Heart left ventricle (tissue), 13 donors: ENCODE measurements around the gene ANTKMT.

Experiments
- POLR2A ChIP-seq, 2 donors: fragments of 450-650 bp; IDR thresholded peaks; one replicate each; pipeline ENCODE4 v1.6.1; 2017; ENCODE audit warnings: antibody characterized with exemption in 2 of 2, mild to moderate bottlenecking in 2 of 2, moderate library complexity in 2 of 2
- TF ChIP-seq, protein P1 (sequence below), 12 donors: fragments of 200-600 bp; sonication (generic) in 4 of 12; IDR thresholded peaks; one replicate each; pipeline versions ENCODE4 v1.5.0 to v1.8.0; 2018 to 2022; ENCODE audit warnings: antibody characterized with exemption in 12 of 12, mild to moderate bottlenecking in 5 of 12
- donor health status: ischemic (EF 13 %, LVEDD 7.1; RV severe dilation, severe dysfunction).
- donor health status: DM: no; HTN: yes; CAD: no.
- donor health status: DM: no; HTN: no; CAD: no.
- donor health status: ischemic (EF 25% LVEDD 6.9; RV normal size, moderate dysfunction).
- donor health status: ischemic (EF 25% LVEDD 5.7; RV mildly dilated, moderate dysfunction).
- donor health status: ischemic (EF 35%, LVEDD 5.7; RV mildly dilated, moderate dysfunction).
- donor health status: nonischemic (EF 11% LVEDD 7.7; RV severe dilation, severe dysfunction).
- donor health status: DM: yes; HTN: yes; CAD: no.
- donor health status: PGD.
- donor health status: ischemic (EF 29% LVEDD 5.4; RV normal size, mild dysfunction).
- donor health status: nonischemic (EF 23%, LVEDD 6.1; RV moderate dilation, normal function).

DNA sequence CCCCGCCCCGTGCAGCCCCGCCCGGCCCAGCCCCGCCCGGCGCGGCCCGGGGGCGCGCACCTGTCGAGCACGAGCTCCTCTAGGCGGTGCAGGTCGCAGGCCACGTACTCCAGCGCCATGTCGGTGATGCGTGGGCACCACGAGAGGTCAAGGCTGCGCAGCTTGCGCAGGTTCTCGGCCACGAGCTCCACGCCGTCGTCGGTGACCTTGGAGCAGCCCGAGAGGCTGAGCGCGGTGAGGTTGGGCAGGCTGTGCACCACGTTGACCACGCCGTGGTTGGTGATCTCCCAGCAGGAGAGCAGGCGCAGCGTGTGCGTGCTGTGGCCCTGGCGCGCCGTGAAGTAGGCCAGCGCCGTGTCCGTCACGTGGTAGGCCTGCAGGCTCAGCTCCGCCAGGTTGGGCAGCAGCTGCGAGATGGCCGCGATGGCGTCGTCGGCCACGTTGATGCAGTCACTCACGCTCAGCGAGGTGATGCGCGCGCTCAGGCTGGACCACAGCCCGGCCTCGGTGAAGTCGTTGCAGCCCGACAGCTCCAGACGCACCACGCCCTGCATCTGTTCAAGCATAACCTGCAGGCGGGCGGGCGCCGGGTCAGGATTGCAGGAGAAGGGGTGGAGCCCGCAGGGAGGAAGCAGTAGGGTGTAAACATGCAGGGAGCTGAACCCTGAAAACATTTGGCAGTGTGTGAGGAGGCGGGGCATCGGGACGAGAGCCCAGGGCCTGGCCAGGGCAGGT is 25.4 kb upstream of the ANTKMT start:
- TF ChIP-seq, protein P1, sequence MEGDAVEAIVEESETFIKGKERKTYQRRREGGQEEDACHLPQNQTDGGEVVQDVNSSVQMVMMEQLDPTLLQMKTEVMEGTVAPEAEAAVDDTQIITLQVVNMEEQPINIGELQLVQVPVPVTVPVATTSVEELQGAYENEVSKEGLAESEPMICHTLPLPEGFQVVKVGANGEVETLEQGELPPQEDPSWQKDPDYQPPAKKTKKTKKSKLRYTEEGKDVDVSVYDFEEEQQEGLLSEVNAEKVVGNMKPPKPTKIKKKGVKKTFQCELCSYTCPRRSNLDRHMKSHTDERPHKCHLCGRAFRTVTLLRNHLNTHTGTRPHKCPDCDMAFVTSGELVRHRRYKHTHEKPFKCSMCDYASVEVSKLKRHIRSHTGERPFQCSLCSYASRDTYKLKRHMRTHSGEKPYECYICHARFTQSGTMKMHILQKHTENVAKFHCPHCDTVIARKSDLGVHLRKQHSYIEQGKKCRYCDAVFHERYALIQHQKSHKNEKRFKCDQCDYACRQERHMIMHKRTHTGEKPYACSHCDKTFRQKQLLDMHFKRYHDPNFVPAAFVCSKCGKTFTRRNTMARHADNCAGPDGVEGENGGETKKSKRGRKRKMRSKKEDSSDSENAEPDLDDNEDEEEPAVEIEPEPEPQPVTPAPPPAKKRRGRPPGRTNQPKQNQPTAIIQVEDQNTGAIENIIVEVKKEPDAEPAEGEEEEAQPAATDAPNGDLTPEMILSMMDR (IDR thresholded peaks at IDR 0.05) = no peak
- TF ChIP-seq POLR2A (IDR thresholded peaks at IDR 0.05) = no peak
